Skeletal muscle satellite cell (primary cell): ENCODE results near the gene GGT6.

Experiments used
- H3K27me3 ChIP-seq: 2 replicates; pipeline ENCODE4 v1.7.0; 2013; ENCODE audit warnings: low read length; ENCODE audit not compliant: control insufficient read depth, insufficient read depth
- H3K36me3 ChIP-seq: 2 replicates; pipeline ENCODE4 v1.7.0; 2013; ENCODE audit warnings: mild to moderate bottlenecking, control low read depth, low read length; ENCODE audit not compliant: insufficient read depth
- H3K4me1 ChIP-seq: 2 replicates; pipeline ENCODE4 v1.7.0; 2013; ENCODE audit warnings: low read length; ENCODE audit not compliant: control insufficient read depth, insufficient read depth
- H3K4me2 ChIP-seq: 2 replicates; pipeline ENCODE4 v1.7.0; 2013; ENCODE audit warnings: mild to moderate bottlenecking, low read length
- H3K4me3 ChIP-seq: 2 replicates; pipeline ENCODE4 v1.7.0; 2013; ENCODE audit warnings: low read length
- H3K9ac ChIP-seq: 2 replicates; pipeline ENCODE4 v1.7.0; 2013; ENCODE audit warnings: mild to moderate bottlenecking, low read depth, low read length, moderate library complexity
- H3K9me3 ChIP-seq: replicated peaks from 2 replicates; pipeline ENCODE4 v1.7.0; 2013; ENCODE audit warnings: mild to moderate bottlenecking, control low read depth, low read length

Gene GGT6

GRCh38 chr17:4569591-4569990, 9.2 kb upstream of the GGT6 start:
- Histone ChIP-seq H3K4me1 (no peaks in the 10 kb centered on the region), H3K9me3 (no peaks in the 10 kb centered on the region), H3K4me2 (no peak overlapping the region), H3K27me3 (peaks cover 43% of the 10 kb centered on the region), H3K4me3 (no peak overlapping the region), H3K36me3 (no peaks in the 10 kb centered on the region), H3K9ac (no peak overlapping the region)

GRCh38 chr17:4566785-4567184, 6.4 kb upstream of the GGT6 start:
- Histone ChIP-seq H3K4me1 (no peaks in the 10 kb centered on the region), H3K9ac (no peak overlapping the region), H3K36me3 (no peaks in the 10 kb centered on the region)

GRCh38 chr17:4565209-4566141, 5.1 kb upstream of the GGT6 start:
- Histone ChIP-seq H3K4me3 (no peak overlapping the region), H3K4me2 (peak overlapping the region; percentile 24), H3K36me3 (no peaks in the 10 kb centered on the region), H3K4me1 (no peaks in the 10 kb centered on the region), H3K9me3 (no peaks in the 10 kb centered on the region), H3K9ac (no peak overlapping the region), H3K27me3 (peaks cover 24% of the 10 kb centered on the region)

More at GRCh38 chr17:4566785-4567184, 6.4 kb upstream of the GGT6 start:
- Histone ChIP-seq H3K4me2 (no peak overlapping the region), H3K9me3 (no peaks in the 10 kb centered on the region), H3K4me3 (no peak overlapping the region), H3K27me3 (peaks cover 28% of the 10 kb centered on the region)

- Histone ChIP-seq H3K4me1 (no peaks in the 10 kb centered on the region), H3K36me3 (no peaks in the 10 kb centered on the region), H3K9me3 (no peaks in the 10 kb centered on the region), H3K27me3 (peaks cover 20% of the 10 kb centered on the region), H3K4me3 (no peak overlapping the region), H3K9ac (no peak overlapping the region), H3K4me2 (no peak overlapping the region)
Observed at GRCh38 chr17:4562015-4562969, 1.9 kb upstream of the GGT6 start.

GRCh38 chr17:4560837-4561256, 470 bp upstream of the GGT6 start:
- no peak overlapping the region for H3K4me3 ChIP-seq
- no peak overlapping the region for H3K4me2 ChIP-seq
- H3K36me3 ChIP-seq, result no peaks in the 10 kb centered on the region
- H3K9me3 ChIP-seq, result no peaks in the 10 kb centered on the region
- H3K4me1 ChIP-seq, result peaks cover 2% of the 10 kb centered on the region
- H3K9ac ChIP-seq, result no peak overlapping the region
- H3K27me3 ChIP-seq, result peaks cover 18% of the 10 kb centered on the region

GRCh38 chr17:4559966-4560365, 411 bp downstream of the GGT6 start:
- no peak overlapping the region for H3K4me2 ChIP-seq
- H3K27me3 ChIP-seq, result peaks cover 18% of the 10 kb centered on the region
- H3K9me3 ChIP-seq, result no peaks in the 10 kb centered on the region
- H3K36me3 ChIP-seq, result no peaks in the 10 kb centered on the region
- no peak overlapping the region for H3K4me3 ChIP-seq
- no peak overlapping the region for H3K9ac ChIP-seq
- peaks cover 6% of the 10 kb centered on the region for H3K4me1 ChIP-seq

- Histone ChIP-seq H3K27me3 (peaks cover 18% of the 10 kb centered on the region), H3K9me3 (no peaks in the 10 kb centered on the region), H3K4me2 (no peak overlapping the region), H3K9ac (no peak overlapping the region), H3K4me1 (peaks cover 9% of the 10 kb centered on the region), H3K36me3 (no peaks in the 10 kb centered on the region), H3K4me3 (no peak overlapping the region)
Observed at GRCh38 chr17:4559139-4559791, 1.1 kb downstream of the GGT6 start.

- no peak overlapping the region for H3K4me2 ChIP-seq
- no peak overlapping the region for H3K9ac ChIP-seq
- peaks cover 18% of the 10 kb centered on the region for H3K27me3 ChIP-seq
- H3K4me3 ChIP-seq, result no peak overlapping the region
- H3K9me3 ChIP-seq, result no peaks in the 10 kb centered on the region
- peaks cover 4% of the 10 kb centered on the region for H3K36me3 ChIP-seq
- H3K4me1 ChIP-seq, result peaks cover 16% of the 10 kb centered on the region
Observed at GRCh38 chr17:4558347-4558971, 1.9 kb downstream of the GGT6 start.

GRCh38 chr17:4557626-4558346, 2.6 kb downstream of the GGT6 start:
- no peaks in the 10 kb centered on the region for H3K9me3 ChIP-seq
- peaks cover 9% of the 10 kb centered on the region for H3K36me3 ChIP-seq
- H3K4me2 ChIP-seq, result no peak overlapping the region
- H3K9ac ChIP-seq, result no peak overlapping the region
- peaks cover 16% of the 10 kb centered on the region for H3K4me1 ChIP-seq
- H3K27me3 ChIP-seq, result peaks cover 13% of the 10 kb centered on the region
- no peak overlapping the region for H3K4me3 ChIP-seq

- no peak overlapping the region for H3K4me3 ChIP-seq
- H3K9me3 ChIP-seq, result no peaks in the 10 kb centered on the region
- peaks cover 10% of the 10 kb centered on the region for H3K27me3 ChIP-seq
- H3K4me2 ChIP-seq, result no peak overlapping the region
- peaks cover 16% of the 10 kb centered on the region for H3K4me1 ChIP-seq
- H3K9ac ChIP-seq, result no peak overlapping the region
- H3K36me3 ChIP-seq, result peaks cover 15% of the 10 kb centered on the region
Observed at GRCh38 chr17:4556996-4557395, 3.4 kb downstream of the GGT6 start.
